Neural crest cell (in vitro differentiated cells): Measurements from ENCODE around the gene PTGIS. TPM values are rescaled to one million over a fixed set of nuclear protein-coding genes. Genes with fewer than 3 reads are reported as not detected.
"Not testable (repeated sequence)": the region's sequence is repeated elsewhere in the genome, so short reads cannot be mapped to it uniquely, and the experiment has no call there.

ENCODE experiments used
- DNase-seq: peaks from one replicate; pipeline ENCODE4 v3.0.0; 2021; ENCODE audit warnings: low read depth, mixed read lengths, low spot score
- H3K27ac Mint-ChIP-seq: one replicate; pipeline ENCODE4 v1.8.0; 2021; ENCODE audit warnings: mild to moderate bottlenecking, mixed read lengths; ENCODE audit not compliant: unreplicated experiment
- H3K27me3 Mint-ChIP-seq: 2 replicates; pipeline ENCODE4 v1.8.0; 2021; ENCODE audit warnings: low read depth, mild to moderate bottlenecking, mixed read lengths
- H3K36me3 Mint-ChIP-seq: 2 replicates; pipeline ENCODE4 v1.8.0; 2021; ENCODE audit warnings: low read depth, mild to moderate bottlenecking, mixed read lengths
- H3K4me1 Mint-ChIP-seq: 2 replicates; pipeline ENCODE4 v1.8.0; 2021; ENCODE audit warnings: mixed read lengths
- H3K4me3 Mint-ChIP-seq: one replicate; pipeline ENCODE4 v1.8.0; 2021; ENCODE audit warnings: mild to moderate bottlenecking, mixed read lengths
- H3K9me3 Mint-ChIP-seq: 2 replicates; pipeline ENCODE4 v1.8.0; 2021; ENCODE audit warnings: mixed read lengths
- CTCF ChIP-seq: fragments of 200-600 bp; sonication (generic); conservative IDR thresholded peaks from 2 replicates; pipeline ENCODE4 v1.5.0; 2021; ENCODE audit warnings: antibody characterized with exemption, mild to moderate bottlenecking
- long read RNA-seq: library from polyadenylated mRNA; unstranded; transcript quantifications from one replicate; pipeline ENCODE4 v2.0.0, GENCODE V29; 2020
- total RNA-seq: library from RNA; stranded (reverse); gene quantifications from 2 replicates; pipeline ENCODE4 v1.2.1, GENCODE V29; 2021

PTGIS gene
- total RNA-seq: 7.1 and 9.8 TPM in 2 replicates
- long read RNA-seq, full-length matches to known transcripts: 1 of 8 reads
- long read RNA-seq, partial matches to known transcripts: 2 of 8 reads
- long read RNA-seq, other reads (novel, unspliced or antisense): 5 of 8 reads

GRCh38 chr20:49567421-49568277, at the start of gene PTGIS:
PTGIS (minus strand) TSS chr20:49568137; CDS start chr20:49568116, 21 bp downstream.
- Mint-ChIP-seq H3K36me3 (no peaks in the 10 kb centered on the region), H3K27me3 (peaks cover 12% of the 10 kb centered on the region), H3K9me3 (no peaks in the 10 kb centered on the region), H3K4me1 (peaks cover 17% of the 10 kb centered on the region), H3K4me3 (peak within 1 kb of the TSS; percentile 66), H3K27ac (peak within 1 kb of the TSS; percentile 12)
- no peak for TF ChIP-seq CTCF
- DNase-seq: peak; percentile 51

GRCh38 chr20:49617394-49617793, 49.5 kb upstream of the PTGIS start:
- not testable (repeated sequence) for H3K27ac Mint-ChIP-seq, H3K4me3 Mint-ChIP-seq, H3K36me3 Mint-ChIP-seq, H3K4me1 Mint-ChIP-seq, H3K9me3 Mint-ChIP-seq, H3K27me3 Mint-ChIP-seq
- DNase-seq: peak; percentile 29

GRCh38 chr20:49616154-49617007, 48.4 kb upstream of the PTGIS start:
- no peak overlapping the region for H3K4me3 Mint-ChIP-seq
- H3K4me1 Mint-ChIP-seq: no peaks in the 10 kb centered on the region
- no peaks in the 10 kb centered on the region for H3K36me3 Mint-ChIP-seq

GRCh38 chr20:49615401-49616153, 47.6 kb upstream of the PTGIS start:
- TF ChIP-seq CTCF: no peak
- no peak for DNase-seq
- Mint-ChIP-seq H3K27me3 (no peaks in the 10 kb centered on the region), H3K4me3 (no peak overlapping the region), H3K27ac (peak overlapping the region; percentile 57), H3K36me3 (no peaks in the 10 kb centered on the region), H3K9me3 (no peaks in the 10 kb centered on the region), H3K4me1 (peaks cover 5% of the 10 kb centered on the region)

More at GRCh38 chr20:49616154-49617007, 48.4 kb upstream of the PTGIS start:
- DNase-seq: no peak
- Mint-ChIP-seq H3K27ac (peak overlapping the region; percentile 57), H3K27me3 (no peaks in the 10 kb centered on the region), H3K9me3 (peaks cover 2% of the 10 kb centered on the region)
- TF ChIP-seq CTCF: no peak

GRCh38 chr20:49615051-49615400, 47.1 kb upstream of the PTGIS start:
- H3K9me3 Mint-ChIP-seq, H3K4me1 Mint-ChIP-seq, H3K4me3 Mint-ChIP-seq, H3K36me3 Mint-ChIP-seq, DNase-seq, H3K27ac Mint-ChIP-seq, H3K27me3 Mint-ChIP-seq: not testable (repeated sequence)
